ENCODE measurements around the gene OR6N2.

GRCh38 chr1:158754420-158754819, 26.6 kb downstream of the OR6N2 start, which contains the start of gene OR6K6:
- no peak for TF ChIP-seq ZFX (CRISPR knock-in tag; IDR thresholded peaks at IDR 0.05; ENCODE audit: low read depth)
- TF ChIP-seq TSC22D2 (CRISPR knock-in tag; IDR thresholded peaks at IDR 0.05; ENCODE audit: borderline replicate concordance) = no peak
- no peak for TF ChIP-seq ZBTB7A (CRISPR knock-in tag; IDR thresholded peaks at IDR 0.05)
- no peak for TF ChIP-seq ZNF569 (CRISPR knock-in tag; IDR thresholded peaks at IDR 0.05; ENCODE audit: borderline replicate concordance)
- no peak for TF ChIP-seq PHB2 (IDR thresholded peaks at IDR 0.05; ENCODE audit: partially characterized antibody)
- TF ChIP-seq POLR2AphosphoS5 (IDR thresholded peaks at IDR 0.05; ENCODE audit: low read depth, low read length) = no peak
- no peak for TF ChIP-seq CEBPB (IDR thresholded peaks at IDR 0.05; ENCODE audit: borderline replicate concordance, low read depth, low read length)
- TF ChIP-seq GABPA (IDR thresholded peaks at IDR 0.05; ENCODE audit: low read depth, low read length) = no peak
- TF ChIP-seq GABPA (CRISPR knock-in tag; IDR thresholded peaks at IDR 0.05; ENCODE audit: low read depth) = no peak
- no peak for TF ChIP-seq KLF16 (CRISPR knock-in tag; IDR thresholded peaks at IDR 0.05)
- no peak for TF ChIP-seq ZNF18 (CRISPR knock-in tag; IDR thresholded peaks at IDR 0.05; ENCODE audit: insufficient replicate concordance)
- no peak for TF ChIP-seq ZBTB2 (CRISPR knock-in tag; IDR thresholded peaks at IDR 0.05; ENCODE audit: low read depth)
- TF ChIP-seq ZNF274 (CRISPR knock-in tag; IDR thresholded peaks at IDR 0.05) = no peak
- no peak for TF ChIP-seq IRF2 (CRISPR knock-in tag; IDR thresholded peaks at IDR 0.05)

Data from HepG2 (cell line).